Mucosa of gallbladder (tissue), 1 donor: Measurements from ENCODE around the gene PLA2G3. TPM values are rescaled to one million over a fixed set of nuclear protein-coding genes. Genes with fewer than 3 reads are reported as not detected.
"Not testable (repeated sequence)": the region's sequence is repeated elsewhere in the genome, so short reads cannot be mapped to it uniquely, and the experiment has no call there.

Source experiments
- DNase-seq: peaks from one replicate; pipeline ENCODE4 v3.0.0-alpha.2; 2020; ENCODE audit warnings: low spot score
- total RNA-seq: library from RNA; stranded (reverse); gene quantifications from one replicate; pipeline ENCODE4 v1.2.1, GENCODE V29; 2021
- donor health status: DM: no; HTN: no; CAD: no.

The PLA2G3 gene
- total RNA-seq = 0.78 TPM

DNA sequence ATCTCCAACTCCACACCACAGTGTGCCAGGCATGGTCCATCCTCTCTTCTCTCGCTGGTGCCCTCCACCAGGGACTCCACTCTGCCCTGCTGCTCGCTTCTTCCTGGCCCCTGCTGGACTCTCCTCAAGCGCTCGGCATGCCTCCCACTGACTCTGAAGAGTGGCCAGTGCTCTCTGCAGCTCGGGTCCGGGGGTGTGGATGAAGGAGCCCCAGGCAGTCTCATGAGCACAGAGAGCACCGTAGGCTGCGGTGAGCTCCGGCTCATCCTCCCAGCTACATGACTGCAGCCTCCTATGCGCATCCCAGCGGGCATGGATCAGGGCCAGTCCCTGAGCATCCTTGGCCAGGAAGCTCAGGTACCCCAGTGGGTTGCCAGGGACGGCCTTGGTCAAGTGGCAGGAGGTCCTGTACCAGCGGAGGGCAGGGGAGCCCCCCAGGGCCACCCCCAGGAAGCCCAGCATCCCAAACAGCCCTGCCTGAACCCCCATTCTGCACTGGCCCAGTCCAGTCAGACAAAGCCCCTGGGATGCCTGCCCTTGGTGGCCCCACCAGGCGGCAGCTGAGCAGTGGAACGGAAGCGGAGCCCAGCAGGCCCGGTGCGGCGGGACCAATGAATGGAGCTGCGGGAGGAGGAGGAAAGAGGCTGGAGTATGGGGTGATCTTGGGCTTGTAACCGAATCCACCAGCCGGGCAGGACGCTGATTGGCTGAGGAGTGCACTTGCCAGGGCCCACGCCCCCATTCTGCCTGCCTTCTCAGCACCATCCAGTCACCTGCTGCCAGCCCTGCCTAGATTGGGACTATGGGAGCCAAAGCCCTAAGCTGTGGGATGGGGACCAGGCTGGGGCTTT, at the start of gene PLA2G3:
PLA2G3 (minus strand) TSS at position 643 of the 851 bp plus-strand sequence; CDS start at position 489, 154 bp downstream.
- DNase-seq = peak; percentile 42

DNA sequence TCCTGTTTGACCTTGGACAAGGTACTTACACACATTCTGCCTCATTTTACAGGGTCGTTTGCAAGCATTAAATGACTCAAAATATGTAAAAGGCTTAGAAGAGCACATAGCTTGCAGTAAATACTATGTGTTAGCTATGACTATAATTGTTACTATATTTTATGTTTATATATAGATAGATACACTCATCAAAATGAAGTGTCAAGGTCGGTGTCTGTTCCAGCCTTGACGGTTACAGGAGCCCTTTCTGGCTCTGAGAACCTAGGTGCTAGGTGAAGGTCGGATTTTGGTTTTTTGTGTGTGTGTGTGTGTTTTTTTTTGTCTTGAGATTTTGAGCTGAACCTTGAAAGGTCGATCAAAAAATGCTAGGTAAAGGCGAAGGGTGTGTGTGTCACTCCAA, 47.3 kb upstream of the PLA2G3 start:
- no peak for DNase-seq

- no peak for DNase-seq
Observed at GRCh38 chr22:31185056-31185455, 44.7 kb upstream of the PLA2G3 start.

- no peak for DNase-seq
Observed at GRCh38 chr22:31184015-31184414, 43.7 kb upstream of the PLA2G3 start.

GRCh38 chr22:31179345-31179744, 39.0 kb upstream of the PLA2G3 start:
- no peak for DNase-seq

GRCh38 chr22:31178859-31179258, 38.6 kb upstream of the PLA2G3 start:
- no peak for DNase-seq

GRCh38 chr22:31177420-31178162, 37.3 kb upstream of the PLA2G3 start:
- peak; percentile 22 for DNase-seq

DNA sequence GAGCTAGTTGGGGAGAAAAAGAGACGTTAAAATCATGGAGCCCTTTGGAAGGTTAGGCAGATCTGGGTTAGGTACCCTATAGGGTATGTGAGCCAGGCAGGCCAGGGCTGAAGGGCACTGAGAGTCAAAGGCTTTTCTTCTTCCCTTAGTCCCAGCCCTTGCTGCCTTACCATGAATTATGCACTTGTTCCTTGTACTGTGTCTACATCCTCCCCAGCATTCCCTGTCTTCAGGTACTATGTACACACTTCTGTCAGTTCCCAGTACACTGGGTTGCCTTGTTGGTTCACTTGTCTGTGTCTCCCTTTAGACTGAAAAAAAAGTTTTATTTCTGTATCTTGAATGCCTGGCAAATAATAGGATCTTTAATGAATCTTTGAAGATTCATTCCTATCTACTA, 36.6 kb upstream of the PLA2G3 start:
- DNase-seq = no peak

- no peak for DNase-seq
Observed at GRCh38 chr22:31173386-31174145, 33.3 kb upstream of the PLA2G3 start.

GRCh38 chr22:31171734-31172133, 31.4 kb upstream of the PLA2G3 start:
- DNase-seq = not testable (repeated sequence)

- DNase-seq = no peak
Observed at GRCh38 chr22:31170971-31171370, 30.7 kb upstream of the PLA2G3 start.

DNA sequence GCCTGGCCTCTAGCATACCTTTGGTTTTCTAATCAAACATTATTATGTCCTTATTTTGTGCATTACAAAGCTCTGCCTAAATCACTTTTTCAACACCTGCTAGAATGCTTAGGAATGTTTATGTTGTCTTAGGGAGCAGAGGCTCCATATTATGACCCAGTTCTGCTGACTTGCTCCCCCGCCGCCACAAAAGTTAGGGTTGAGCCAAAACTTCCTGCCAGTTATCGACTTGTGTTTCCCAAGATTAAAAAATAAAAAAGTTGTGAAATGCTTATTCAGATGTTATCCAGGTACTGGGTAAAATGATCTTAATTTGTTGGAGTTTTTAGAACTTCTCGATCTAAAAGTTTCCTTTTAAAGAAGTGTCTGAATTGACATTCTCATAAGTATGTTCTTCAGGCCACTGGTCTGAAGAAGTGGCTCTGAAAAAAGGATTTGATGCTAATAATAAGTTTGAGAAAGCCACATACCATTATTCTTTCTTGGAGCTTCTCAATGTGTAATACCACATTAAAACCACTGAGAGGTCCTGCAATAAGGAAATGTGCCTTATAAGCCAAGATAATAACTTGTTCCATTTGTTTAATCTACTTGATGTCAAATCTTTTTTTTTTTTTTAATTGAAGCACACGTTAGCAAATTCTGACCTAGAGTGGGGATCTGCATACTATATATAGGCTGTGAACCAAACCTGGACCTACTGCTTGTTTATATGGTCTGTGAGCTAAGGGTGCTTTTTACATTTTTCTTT, 21.9 kb upstream of the PLA2G3 start:
- DNase-seq = no peak

- DNase-seq = no peak
Observed at GRCh38 chr22:31161386-31161785, 21.1 kb upstream of the PLA2G3 start.

DNA sequence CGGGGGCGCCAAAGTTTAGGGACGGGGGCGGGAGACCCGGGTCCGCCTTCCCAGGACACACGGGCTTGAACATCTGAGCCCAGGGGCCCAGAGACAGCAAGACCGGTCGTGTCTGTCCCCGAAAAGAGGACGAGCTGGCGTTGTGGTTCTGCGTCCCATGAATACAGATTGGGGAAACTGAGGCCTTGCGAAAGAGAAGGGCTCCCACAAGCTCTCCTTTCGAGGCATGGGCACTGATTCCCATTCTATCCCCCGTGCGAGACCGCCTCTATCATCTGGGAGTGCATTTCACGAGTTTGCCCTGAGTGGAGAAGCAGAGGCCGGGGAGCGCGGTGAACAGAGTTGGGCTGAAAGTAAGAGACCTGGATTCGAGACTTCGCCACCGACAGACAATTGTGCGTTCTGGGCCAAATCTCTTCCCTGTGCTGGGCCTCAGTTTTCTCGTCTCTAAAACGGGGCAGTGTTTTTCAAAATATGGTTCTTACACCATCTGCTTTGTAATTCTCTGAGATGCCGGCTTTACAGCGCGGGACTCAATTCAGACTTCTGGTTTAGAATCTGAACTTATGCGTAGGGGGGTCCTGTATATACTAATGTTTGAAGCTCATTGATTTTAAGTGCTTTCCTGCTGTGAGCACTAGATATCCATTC, 20.1 kb upstream of the PLA2G3 start:
- DNase-seq = no peak

- DNase-seq = no peak
Observed at GRCh38 chr22:31155422-31155821, 15.1 kb upstream of the PLA2G3 start.

- DNase-seq = no peak
Observed at GRCh38 chr22:31154975-31155374, 14.7 kb upstream of the PLA2G3 start.

- no peak for DNase-seq
Observed at GRCh38 chr22:31153357-31153756, 13.0 kb upstream of the PLA2G3 start.

GRCh38 chr22:31151872-31152271, 11.6 kb upstream of the PLA2G3 start:
- DNase-seq = no peak

DNA sequence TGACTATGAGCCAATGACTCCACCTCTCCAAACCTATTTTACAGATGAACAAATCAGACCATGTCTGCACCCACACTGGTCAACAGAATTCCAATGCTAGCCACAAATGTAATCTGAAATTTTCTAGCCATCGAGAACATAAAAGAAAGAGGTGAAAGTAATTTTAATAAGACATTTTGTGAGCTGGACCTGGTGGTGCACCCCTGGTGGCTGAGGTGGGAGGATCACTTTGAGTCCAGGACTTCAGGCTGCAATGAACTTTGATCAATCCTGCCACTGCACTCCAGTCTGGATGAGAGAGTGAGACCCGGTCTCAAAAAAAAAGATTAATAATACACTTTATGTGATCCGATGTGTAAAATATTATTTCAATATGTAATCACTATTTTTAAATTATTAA, 10.3 kb upstream of the PLA2G3 start:
- no peak for DNase-seq

DNA sequence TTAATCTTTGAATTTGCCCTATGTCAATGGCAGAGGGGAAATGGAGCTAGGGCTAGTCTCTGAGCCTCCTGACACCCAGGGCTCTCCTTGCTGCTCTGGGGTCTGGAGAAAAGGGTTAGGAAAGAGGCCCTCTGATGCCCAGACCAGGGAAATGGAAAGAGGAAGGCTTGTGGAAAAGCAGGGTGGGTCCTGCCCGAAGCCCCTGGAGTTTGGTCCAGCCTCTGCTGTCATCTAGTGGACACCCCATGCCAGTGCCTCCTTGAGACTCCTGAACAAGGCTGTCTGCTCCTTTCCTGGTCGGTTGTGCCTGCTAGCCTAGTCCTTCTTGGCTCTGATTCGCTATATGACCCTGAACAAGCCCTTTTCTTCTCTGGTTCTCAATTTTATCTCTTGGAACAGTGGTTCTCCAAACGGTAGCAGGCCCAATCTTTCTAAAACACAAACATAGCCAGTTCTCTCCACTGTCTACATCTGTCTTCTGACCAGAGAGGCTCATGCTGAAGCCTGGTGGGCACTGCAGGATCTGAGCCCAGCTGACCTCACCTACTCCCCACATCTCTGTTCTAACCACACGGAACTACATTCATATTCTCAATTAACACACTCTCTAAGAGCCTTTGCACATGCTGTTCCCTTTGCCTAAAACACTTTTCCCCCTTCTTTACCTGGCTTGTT, 8.8 kb upstream of the PLA2G3 start:
- peak; percentile 60 for DNase-seq
